Astrocyte (in vitro differentiated cells and primary cell): ENCODE results near the gene TOMM22. TPM values are rescaled to one million over a fixed set of nuclear protein-coding genes. Genes with fewer than 3 reads are reported as not detected.

Experiments
- DNase-seq: peaks from one replicate; pipeline ENCODE4 v3.0.0-alpha.2; 2010; ENCODE audit warnings: low read depth
- FAIRE-seq: peaks from 2 replicates; lab custom pipeline; 2011; peaks lifted over from hg19 to GRCh38; lab: Jason Lieb, UNC
- H2AFZ ChIP-seq: 2 replicates; pipeline ENCODE4 v1.6.0; 2012; ENCODE audit warnings: low read depth, low read length, inconsistent platforms
- H3K27ac ChIP-seq: 2 replicates; pipeline ENCODE4 v1.5.1; 2011; ENCODE audit warnings: low read depth, low read length, inconsistent platforms
- H3K27me3 ChIP-seq: 2 replicates; pipeline ENCODE4 v1.6.0; 2011; ENCODE audit warnings: low read length, inconsistent platforms; ENCODE audit not compliant: insufficient read depth
- H3K36me3 ChIP-seq: 2 replicates; pipeline ENCODE4 v1.5.1; 2011; ENCODE audit warnings: low read length, inconsistent platforms; ENCODE audit not compliant: insufficient read depth
- H3K4me1 ChIP-seq: 2 replicates; pipeline ENCODE4 v1.5.1; 2011; ENCODE audit warnings: low read length, inconsistent platforms; ENCODE audit not compliant: insufficient read depth
- H3K4me2 ChIP-seq: 2 replicates; pipeline ENCODE4 v1.6.0; 2012; ENCODE audit warnings: low read length, inconsistent platforms
- H3K4me3 ChIP-seq: 2 replicates; pipeline ENCODE4 v1.5.1; 2011; ENCODE audit warnings: low read depth, mild to moderate bottlenecking, low read length, inconsistent platforms; ENCODE audit not compliant: insufficient read depth
- H3K79me2 ChIP-seq: 2 replicates; pipeline ENCODE4 v1.6.0; 2012; ENCODE audit warnings: mild to moderate bottlenecking, low read length, inconsistent platforms; ENCODE audit not compliant: insufficient read depth
- H3K9ac ChIP-seq: 2 replicates; pipeline ENCODE4 v1.6.0; 2012; ENCODE audit warnings: mild to moderate bottlenecking, low read length, inconsistent platforms
- H3K9me3 ChIP-seq: 2 replicates; pipeline ENCODE4 v1.5.1; 2012; ENCODE audit warnings: low read depth, mild to moderate bottlenecking, low read length, inconsistent platforms; ENCODE audit not compliant: insufficient read depth
- H4K20me1 ChIP-seq: 2 replicates; pipeline ENCODE4 v1.6.0; 2012; ENCODE audit warnings: low read length, inconsistent platforms; ENCODE audit not compliant: insufficient read depth
- H3K27ac Mint-ChIP-seq: one replicate; pipeline ENCODE4 v1.8.0; 2021; ENCODE audit warnings: mild to moderate bottlenecking, mixed read lengths; ENCODE audit not compliant: unreplicated experiment
- H3K27me3 Mint-ChIP-seq: one replicate; pipeline ENCODE4 v1.8.0; 2021; ENCODE audit warnings: low read depth, mixed read lengths; ENCODE audit not compliant: unreplicated experiment
- H3K36me3 Mint-ChIP-seq: one replicate; pipeline ENCODE4 v1.8.0; 2021; ENCODE audit warnings: low read depth, mixed read lengths; ENCODE audit not compliant: unreplicated experiment
- H3K4me1 Mint-ChIP-seq: one replicate; pipeline ENCODE4 v1.8.0; 2021; ENCODE audit warnings: low read depth, mixed read lengths; ENCODE audit not compliant: unreplicated experiment
- H3K4me3 Mint-ChIP-seq: one replicate; pipeline ENCODE4 v1.8.0; 2021; ENCODE audit warnings: mild to moderate bottlenecking, moderate library complexity, mixed read lengths; ENCODE audit not compliant: unreplicated experiment
- H3K9me3 Mint-ChIP-seq: one replicate; pipeline ENCODE4 v1.8.0; 2021; ENCODE audit warnings: mild to moderate bottlenecking, mixed read lengths; ENCODE audit not compliant: unreplicated experiment
- CTCF ChIP-seq: IDR thresholded peaks from 2 replicates; pipeline ENCODE4 v1.5.1; 2011; ENCODE audit warnings: low read depth, mild to moderate bottlenecking, inconsistent platforms, low read length, moderate library complexity; ENCODE audit not compliant: insufficient read depth
- EZH2 ChIP-seq: IDR thresholded peaks from 2 replicates; pipeline ENCODE4 v1.6.1; 2012; ENCODE audit warnings: mild to moderate bottlenecking, low read length, inconsistent platforms; ENCODE audit not compliant: insufficient read depth
- total RNA-seq: library from RNA; stranded (reverse); gene quantifications from 2 replicates; pipeline ENCODE4 v1.2.1, GENCODE V29; 2021

The TOMM22 gene
- total RNA-seq, 1 donor from 2014 or later = 77.8 TPM

- H3K9me3 ChIP-seq = no peaks in the 10 kb centered on the region
- Mint-ChIP-seq H3K36me3 (peaks cover 9% of the 10 kb centered on the region), H3K4me3 (peak overlapping the region; percentile 97), H3K4me1 (peaks cover 25% of the 10 kb centered on the region), H3K27me3 (no peaks in the 10 kb centered on the region), H3K9me3 (no peaks in the 10 kb centered on the region), H3K27ac (peak overlapping the region; percentile 91)
- no peaks in the 10 kb centered on the region for H3K27me3 ChIP-seq
- peaks cover 53% of the 10 kb centered on the region for H4K20me1 ChIP-seq
- no peak overlapping the region for H2AFZ ChIP-seq
- H3K9ac ChIP-seq = peak overlapping the region; percentile 95
- peak overlapping the region; percentile 85 for H3K4me3 ChIP-seq
- peaks cover 20% of the 10 kb centered on the region for H3K4me1 ChIP-seq
- DNase-seq (no peak), FAIRE-seq (no peak)
- H3K27ac ChIP-seq = peak overlapping the region; percentile 85
- peaks cover 3% of the 10 kb centered on the region for H3K36me3 ChIP-seq
- TF ChIP-seq EZH2 = no peak
- no peak for TF ChIP-seq CTCF
- H3K4me2 ChIP-seq = peak overlapping the region; percentile 94
- H3K79me2 ChIP-seq = peaks cover 61% of the 10 kb centered on the region
Measured at GRCh38 chr22:38706901-38707195, 25.1 kb downstream of the TOMM22 start.

GRCh38 chr22:38707346-38707745 lies 25.6 kb downstream of the TOMM22 start:
- Mint-ChIP-seq H3K4me3 (peak overlapping the region; percentile 97), H3K9me3 (no peaks in the 10 kb centered on the region), H3K4me1 (peaks cover 29% of the 10 kb centered on the region), H3K27me3 (no peaks in the 10 kb centered on the region), H3K27ac (peak overlapping the region; percentile 91), H3K36me3 (peaks cover 10% of the 10 kb centered on the region)
- H3K36me3 ChIP-seq = peaks cover 3% of the 10 kb centered on the region
- peak; percentile 42 for DNase-seq
- no peak overlapping the region for H3K27ac ChIP-seq
- peaks cover 65% of the 10 kb centered on the region for H3K79me2 ChIP-seq
- H3K9ac ChIP-seq = peak overlapping the region; percentile 95
- no peak for FAIRE-seq
- peaks cover 58% of the 10 kb centered on the region for H4K20me1 ChIP-seq
- peak overlapping the region; percentile 85 for H3K4me3 ChIP-seq
- TF ChIP-seq CTCF (no peak), EZH2 (no peak)
- peaks cover 20% of the 10 kb centered on the region for H3K4me1 ChIP-seq
- H3K4me2 ChIP-seq = peak overlapping the region; percentile 94
- no peaks in the 10 kb centered on the region for H3K27me3 ChIP-seq
- no peaks in the 10 kb centered on the region for H3K9me3 ChIP-seq
- no peak overlapping the region for H2AFZ ChIP-seq

- FAIRE-seq (no peak), DNase-seq (no peak)
- Histone ChIP-seq H3K9ac (no peak overlapping the region), H4K20me1 (peaks cover 65% of the 10 kb centered on the region), H3K27me3 (no peaks in the 10 kb centered on the region), H3K4me2 (peak overlapping the region; percentile 94), H3K27ac (no peak overlapping the region), H3K9me3 (no peaks in the 10 kb centered on the region), H3K4me3 (no peak overlapping the region), H3K36me3 (peaks cover 3% of the 10 kb centered on the region), H3K4me1 (peaks cover 20% of the 10 kb centered on the region), H3K79me2 (peaks cover 72% of the 10 kb centered on the region), H2AFZ (no peak overlapping the region)
- peaks cover 35% of the 10 kb centered on the region for H3K4me1 Mint-ChIP-seq
- H3K27ac Mint-ChIP-seq = no peak overlapping the region
- H3K36me3 Mint-ChIP-seq = peaks cover 15% of the 10 kb centered on the region
- no peaks in the 10 kb centered on the region for H3K27me3 Mint-ChIP-seq
- H3K4me3 Mint-ChIP-seq = peak overlapping the region; percentile 97
- no peaks in the 10 kb centered on the region for H3K9me3 Mint-ChIP-seq
- no peak for TF ChIP-seq EZH2
- TF ChIP-seq CTCF = no peak
Measured at GRCh38 chr22:38707984-38708383, 26.2 kb downstream of the TOMM22 start.
